Mesenchymal stem cell (in vitro differentiated cells and primary cell): Measurements from ENCODE around the gene RPS6KA1.
A peak's percentile ranks its signal among the peaks of the same experiment; 100 is the strongest.

Experiments
- DNase-seq: peaks from one replicate; pipeline ENCODE4 v3.0.0-alpha.2; 2013
- H2AFZ ChIP-seq: one replicate; pipeline ENCODE4 v1.6.1; 2013; ENCODE audit warnings: low read depth, mild to moderate bottlenecking, control low read depth, inconsistent platforms, low read length, moderate library complexity
- H2AK5ac ChIP-seq: 2 replicates; pipeline ENCODE4 v1.6.1; 2013; ENCODE audit warnings: low read length, moderate library complexity, mild to moderate bottlenecking, inconsistent platforms; ENCODE audit not compliant: severe bottlenecking
- H2BK120ac ChIP-seq: one replicate; pipeline ENCODE4 v1.6.1; 2013; ENCODE audit warnings: low read depth, mild to moderate bottlenecking, inconsistent platforms, low read length, moderate library complexity
- H2BK12ac ChIP-seq, 2 experiments: one replicate each; pipeline ENCODE4 v1.6.1; 2013; ENCODE audit warnings: inconsistent platforms in 2 of 2, low read length in 2 of 2, mild to moderate bottlenecking in 2 of 2, moderate library complexity in 2 of 2, control low read depth in 1 of 2
- H2BK15ac ChIP-seq: one replicate; pipeline ENCODE4 v1.6.1; 2013; ENCODE audit warnings: mild to moderate bottlenecking, low read depth, inconsistent platforms; ENCODE audit not compliant: poor library complexity, severe bottlenecking
- H2BK5ac ChIP-seq: 2 replicates; pipeline ENCODE4 v1.6.1; 2013; ENCODE audit warnings: low read depth, mild to moderate bottlenecking, low read length, control low read depth, inconsistent platforms; ENCODE audit not compliant: poor library complexity, severe bottlenecking
- H3K14ac ChIP-seq, 2 experiments: one replicate each; pipeline ENCODE4 v1.6.1; 2013; ENCODE audit warnings: inconsistent platforms in 2 of 2, low read length in 2 of 2, control low read depth in 1 of 2, mild to moderate bottlenecking in 1 of 2, moderate library complexity in 1 of 2
- H3K18ac ChIP-seq, 2 experiments: one replicate each; pipeline ENCODE4 v1.6.1; 2013; ENCODE audit warnings: inconsistent platforms in 2 of 2, low read length in 2 of 2, control low read depth in 1 of 2, low read depth in 1 of 2, mild to moderate bottlenecking in 1 of 2
- H3K23ac ChIP-seq, 2 experiments: one replicate each; pipeline ENCODE4 v1.6.1; 2013; ENCODE audit warnings: inconsistent platforms in 2 of 2, low read length in 2 of 2, mild to moderate bottlenecking in 2 of 2, moderate library complexity in 2 of 2, control low read depth in 1 of 2
- H3K27ac ChIP-seq: 2 replicates; pipeline ENCODE4 v1.5.1; 2013; ENCODE audit warnings: mild to moderate bottlenecking, moderate library complexity, low read length, control low read depth, inconsistent platforms; ENCODE audit not compliant: poor library complexity, severe bottlenecking
- H3K27me3 ChIP-seq, 2 experiments: 2 replicates each; pipeline versions ENCODE4 v1.6.1 to v1.7.0; 2013; ENCODE audit warnings: low read length in 2 of 2, mild to moderate bottlenecking in 2 of 2, moderate library complexity in 2 of 2, control low read depth in 1 of 2, inconsistent platforms in 1 of 2; ENCODE audit not compliant: control insufficient read depth in 1 of 2, insufficient read depth in 1 of 2
- H3K36me3 ChIP-seq, 2 experiments: 2 replicates each; pipeline versions ENCODE4 v1.6.1 to v1.7.0; 2013; ENCODE audit warnings: low read length in 2 of 2, control low read depth in 1 of 2, inconsistent platforms in 1 of 2, low read depth in 1 of 2, mild to moderate bottlenecking in 1 of 2; ENCODE audit not compliant: insufficient read depth in 2 of 2, control insufficient read depth in 1 of 2
- H3K4ac ChIP-seq, 2 experiments: one replicate each; pipeline ENCODE4 v1.6.1; 2013; ENCODE audit warnings: inconsistent platforms in 2 of 2, low read length in 2 of 2, mild to moderate bottlenecking in 2 of 2, moderate library complexity in 2 of 2, control low read depth in 1 of 2, low read depth in 1 of 2
- H3K4me1 ChIP-seq: 2 replicates; pipeline ENCODE4 v1.6.1; 2013; ENCODE audit warnings: low read depth, low read length, control low read depth; ENCODE audit not compliant: control insufficient read depth, insufficient read depth
- H3K4me2 ChIP-seq: 2 replicates; pipeline ENCODE4 v1.6.1; 2013; ENCODE audit warnings: low read length, mild to moderate bottlenecking, inconsistent platforms; ENCODE audit not compliant: poor library complexity, severe bottlenecking
- H3K4me3 ChIP-seq, 2 experiments: 2 replicates each; pipeline versions ENCODE4 v1.5.1 to v1.7.0; 2013; ENCODE audit warnings: low read length in 2 of 2, mild to moderate bottlenecking in 2 of 2, control low read depth in 1 of 2, low read depth in 1 of 2; ENCODE audit not compliant: insufficient read depth in 1 of 2
- H3K79me1 ChIP-seq: replicated peaks from 2 replicates; pipeline ENCODE4 v1.6.1; 2013; ENCODE audit warnings: mild to moderate bottlenecking, control low read depth, low read length, inconsistent platforms; ENCODE audit not compliant: poor library complexity, severe bottlenecking
- H3K9ac ChIP-seq: 2 replicates; pipeline ENCODE4 v1.7.0; 2013; ENCODE audit warnings: mild to moderate bottlenecking, low read length, moderate library complexity
- H3K9me3 ChIP-seq: 2 replicates; pipeline ENCODE4 v1.7.0; 2013; ENCODE audit warnings: mild to moderate bottlenecking, low read length; ENCODE audit not compliant: control insufficient read depth
- H4K8ac ChIP-seq: one replicate; pipeline ENCODE4 v1.6.1; 2013; ENCODE audit warnings: inconsistent platforms, mild to moderate bottlenecking, low read length, moderate library complexity
- H4K91ac ChIP-seq: one replicate; pipeline ENCODE4 v1.6.1; 2013; ENCODE audit warnings: mild to moderate bottlenecking, low read length, inconsistent platforms
- WGBS: methylation state at CpG from one replicate; pipeline ENCODE4 v1.1.7; 2013; ENCODE audit warnings: mixed read lengths; 5-methylcytosine and 5-hydroxymethylcytosine counted together

RPS6KA1 gene

DNA sequence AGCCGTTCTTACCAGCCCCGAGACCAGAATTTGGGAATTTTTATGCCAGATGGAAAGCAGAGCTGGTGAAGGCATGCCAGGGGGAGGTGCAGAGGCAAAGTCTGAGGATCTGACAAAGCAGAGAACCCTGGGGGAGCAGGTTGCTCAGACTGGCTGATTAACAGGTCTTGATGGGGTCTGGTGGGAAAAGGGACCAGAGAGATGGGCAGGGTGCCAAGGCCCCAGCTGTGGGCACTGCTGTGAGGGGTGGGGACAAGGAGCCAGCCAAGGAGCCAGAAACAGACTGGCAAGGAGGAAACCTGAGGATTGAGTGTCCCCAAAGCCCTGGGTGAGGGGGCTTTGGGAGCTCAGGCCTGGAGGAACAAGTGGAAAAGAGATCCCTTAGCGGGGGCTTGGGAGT lies 21.4 kb downstream of the RPS6KA1 start:
- Histone ChIP-seq H3K14ac (no peak overlapping the region), H2BK120ac (no peak overlapping the region), H3K27me3 (no peaks in the 10 kb centered on the region), H3K4me1 (peaks cover 1% of the 10 kb centered on the region), H4K8ac (no peak overlapping the region), H2AK5ac (no peak overlapping the region), H3K79me1 (no peaks in the 10 kb centered on the region), H3K27ac (no peak overlapping the region), H2BK12ac (no peak overlapping the region), H3K18ac (no peak overlapping the region), H4K91ac (no peak overlapping the region), H3K4me2 (no peak overlapping the region), H3K9me3 (no peaks in the 10 kb centered on the region), H3K9ac (no peak overlapping the region), H3K4ac (no peak overlapping the region), H3K4me3 (no peak overlapping the region), H2BK15ac (no peak overlapping the region), H2BK5ac (no peak overlapping the region), H2AFZ (no peak overlapping the region), H3K23ac (no peak overlapping the region), H3K36me3 (peaks cover 0 to 48% of the 10 kb centered on the region in 2 experiments)
- WGBS: 97% methylated on average over 3 of the region's 3 CpGs
- DNase-seq: no peak

DNA sequence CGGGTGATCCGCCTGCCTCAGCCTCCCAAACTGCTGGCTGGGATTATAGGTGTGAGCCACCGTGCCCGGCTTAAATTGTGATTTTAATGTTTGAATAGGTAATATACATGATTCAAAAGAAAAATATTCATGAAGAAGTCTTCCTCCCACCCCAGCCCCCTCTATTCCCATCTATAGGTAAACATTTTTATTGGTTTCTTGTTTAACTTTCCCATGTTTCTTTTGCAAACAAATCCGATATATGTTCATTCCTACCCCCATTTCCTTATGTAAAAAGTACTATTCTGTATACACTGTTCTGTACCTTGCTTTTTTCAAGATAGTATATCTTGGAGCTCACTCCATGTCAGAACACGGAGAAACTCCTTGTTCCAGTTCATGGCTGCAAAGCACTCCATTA lies 23.2 kb downstream of the RPS6KA1 start:
- WGBS: 98% methylated on average over 4 of the region's 6 CpGs

DNA sequence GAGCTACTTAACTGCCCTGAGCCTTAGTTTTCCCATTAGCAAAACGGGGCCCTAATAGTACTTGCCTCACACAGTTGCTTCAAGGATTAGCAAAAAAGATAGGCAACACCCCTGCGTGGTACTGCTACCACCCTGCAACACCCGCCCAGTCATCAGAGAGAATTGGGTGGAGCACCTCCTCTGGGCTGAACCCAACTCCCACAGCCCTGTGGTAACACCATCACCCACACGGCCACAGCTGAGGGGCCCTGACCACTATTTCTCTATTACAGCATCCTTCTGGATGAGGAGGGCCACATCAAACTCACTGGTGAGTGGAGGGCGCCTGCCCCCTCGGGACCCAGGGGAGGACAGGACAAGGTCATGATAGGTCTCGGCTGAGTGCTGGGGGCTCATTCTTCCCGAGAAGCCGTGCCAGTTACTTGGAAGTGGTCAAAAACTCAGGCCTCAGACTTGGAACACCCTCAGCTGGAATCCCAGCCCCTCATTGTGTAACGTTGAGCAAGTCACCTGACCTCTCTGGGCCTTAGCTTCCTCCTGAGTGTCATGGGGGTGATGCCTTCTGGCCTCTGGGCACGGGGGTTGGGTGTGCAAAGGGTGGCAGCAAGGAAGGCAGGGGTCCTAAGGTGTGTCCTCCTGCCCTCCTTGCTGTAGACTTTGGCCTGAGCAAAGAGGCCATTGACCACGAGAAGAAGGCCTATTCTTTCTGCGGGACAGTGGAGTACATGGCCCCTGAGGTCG lies 24.6 kb downstream of the RPS6KA1 start:
- Histone ChIP-seq H3K79me1 (no peaks in the 10 kb centered on the region), H3K27ac (no peak overlapping the region), H3K18ac (no peak overlapping the region), H2AFZ (no peak overlapping the region), H2BK120ac (no peak overlapping the region), H3K36me3 (peaks cover 0 to 56% of the 10 kb centered on the region in 2 experiments), H2BK15ac (no peak overlapping the region), H2AK5ac (no peak overlapping the region), H2BK12ac (no peak overlapping the region), H2BK5ac (no peak overlapping the region), H4K91ac (peak overlapping the region; percentile 14), H3K9ac (no peak overlapping the region), H3K27me3 (no peaks in the 10 kb centered on the region), H3K4me3 (no peak overlapping the region), H3K4me2 (no peak overlapping the region), H3K4ac (no peak overlapping the region), H4K8ac (no peak overlapping the region), H3K23ac (no peak overlapping the region), H3K9me3 (no peaks in the 10 kb centered on the region), H3K14ac (no peak overlapping the region), H3K4me1 (no peaks in the 10 kb centered on the region)
- no peak for DNase-seq
- WGBS: 93% methylated on average over 14 of the region's 14 CpGs

More for the DNA sequence above, 23.2 kb downstream of the RPS6KA1 start:
- peaks cover 1% of the 10 kb centered on the region for H3K4me1 ChIP-seq
- no peak overlapping the region for H2BK5ac ChIP-seq
- H2BK12ac ChIP-seq: no peak overlapping the region
- no peak for DNase-seq
- H2AFZ ChIP-seq: no peak overlapping the region
- H2AK5ac ChIP-seq: no peak overlapping the region
- H3K9me3 ChIP-seq: no peaks in the 10 kb centered on the region
- H3K23ac ChIP-seq: no peak overlapping the region
- no peak overlapping the region for H3K14ac ChIP-seq
- peaks cover 0 to 44% of the 10 kb centered on the region in 2 experiments for H3K36me3 ChIP-seq
- no peak overlapping the region for H3K27ac ChIP-seq
- no peak overlapping the region for H3K4me3 ChIP-seq
- no peaks in the 10 kb centered on the region for H3K27me3 ChIP-seq
- no peak overlapping the region for H3K4me2 ChIP-seq
- H4K8ac ChIP-seq: no peak overlapping the region
- H3K18ac ChIP-seq: no peak overlapping the region
- no peak overlapping the region for H2BK120ac ChIP-seq
- H3K9ac ChIP-seq: no peak overlapping the region
- H4K91ac ChIP-seq: no peak overlapping the region
- H3K4ac ChIP-seq: no peak overlapping the region
- no peak overlapping the region for H2BK15ac ChIP-seq
- no peaks in the 10 kb centered on the region for H3K79me1 ChIP-seq

DNA sequence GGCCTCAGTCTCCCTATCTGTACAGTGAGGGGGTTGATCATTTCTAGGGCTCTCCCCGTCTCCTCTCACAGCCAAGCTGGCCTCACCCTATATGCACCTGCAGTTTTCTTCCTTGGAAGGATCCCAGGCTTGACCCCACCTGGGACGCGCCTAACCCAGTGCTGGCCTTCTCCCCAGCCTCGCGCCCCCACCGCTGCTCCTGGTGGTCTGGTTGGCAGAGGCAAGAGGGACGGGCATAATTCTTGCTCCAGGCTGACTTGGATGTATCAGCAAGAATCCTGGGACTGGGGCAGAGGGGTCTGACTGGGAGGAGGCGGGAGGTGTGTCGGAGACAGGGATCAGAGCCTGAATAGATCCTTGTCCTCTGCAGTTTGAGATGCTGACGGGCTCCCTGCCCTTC lies 25.2 kb downstream of the RPS6KA1 start:
- no peak overlapping the region for H2AFZ ChIP-seq
- H2BK15ac ChIP-seq: no peak overlapping the region
- H3K36me3 ChIP-seq: peaks cover 0 to 56% of the 10 kb centered on the region in 2 experiments
- no peaks in the 10 kb centered on the region for H3K4me1 ChIP-seq
- no peak overlapping the region for H2BK120ac ChIP-seq
- H3K4me2 ChIP-seq: no peak overlapping the region
- peak overlapping the region in 1 of 2 experiments; percentile 53 for H3K23ac ChIP-seq
- no peak overlapping the region for H3K27ac ChIP-seq
- H3K4me3 ChIP-seq: no peak overlapping the region
- H2BK12ac ChIP-seq: no peak overlapping the region
- no peak overlapping the region for H3K9ac ChIP-seq
- no peak overlapping the region for H3K14ac ChIP-seq
- no peak overlapping the region for H3K18ac ChIP-seq
- WGBS: 95% methylated on average over 10 of the region's 10 CpGs
- DNase-seq: no peak
- H3K79me1 ChIP-seq: no peaks in the 10 kb centered on the region
- no peak overlapping the region for H4K91ac ChIP-seq
- no peak overlapping the region for H3K4ac ChIP-seq
- no peak overlapping the region for H4K8ac ChIP-seq
- no peak overlapping the region for H2AK5ac ChIP-seq
- no peak overlapping the region for H2BK5ac ChIP-seq
- H3K27me3 ChIP-seq: no peaks in the 10 kb centered on the region
- H3K9me3 ChIP-seq: no peaks in the 10 kb centered on the region
